K562 (cell line): ENCODE results near the gene OR2V1. TPM values are rescaled to one million over a fixed set of nuclear protein-coding genes. Genes with fewer than 3 reads are reported as not detected.
A peak's percentile ranks its signal among the peaks of the same experiment; 100 is the strongest.

ENCODE experiments used
- ATAC-seq: fragments of 200-7000 bp; cut with Tn5 transposase; 3 replicates; pipeline ENCODE4 v1.9.1; 2020; ENCODE audit warnings: moderate library complexity
- BruUV-seq: library from RNA; stranded (reverse); fragments of 400-500 nt; replicated peaks from 2 replicates; lab custom pipeline; 2021; lab: Mats Ljungman, UMichigan
- CTCF ChIA-PET: fragments of 300-600 bp; formaldehyde crosslinking; extraction: SDS; loops from one replicate; lab custom pipeline; 2021; ENCODE audit warnings: low intra/inter-chr PET ratio; lab: Yijun Ruan, JAX
- POLR2A ChIA-PET: fragments of 300-600, 350-650 bp; sonication (Branson Sonifier 250); formaldehyde crosslinking; extraction: SDS; loops from one replicate; lab custom pipeline; 2021; ENCODE audit warnings: antibody characterized with exemption, inconsistent platforms; lab: Yijun Ruan, JAX
- DNase-seq, 4 experiments: peaks; one replicate each; pipeline versions ENCODE4 v3.0.0 to v3.0.0-alpha.2; 2011 to 2018; ENCODE audit warnings: low spot score in 3 of 4, mixed read lengths in 3 of 4; ENCODE audit errors: extremely low read depth in 1 of 4
- FAIRE-seq: peaks from 2 replicates; lab custom pipeline; 2011; peaks lifted over from hg19 to GRCh38; lab: Jason Lieb, UNC
- H2AFZ ChIP-seq: 2 replicates; pipeline ENCODE4 v1.6.0; 2011; ENCODE audit warnings: low read depth, low read length, control low read depth, inconsistent platforms
- H3K27ac ChIP-seq: fragments of 200-600 bp; 3 replicates; pipeline ENCODE4 v1.8.0; 2011; ENCODE audit warnings: low read depth, mild to moderate bottlenecking, control low read depth, inconsistent platforms, low read length, moderate library complexity, mixed read lengths; ENCODE audit errors: extremely low read depth
- H3K27me3 ChIP-seq, 2 experiments: fragments of 300-600 bp in 1 of 2; 2 replicates in 1 of 2; 3 replicates in 1 of 2; pipeline versions ENCODE4 v1.6.0 to v1.8.0; 2011; ENCODE audit warnings: inconsistent platforms in 2 of 2, low read length in 2 of 2, mild to moderate bottlenecking in 1 of 2, mixed read lengths in 1 of 2, moderate library complexity in 1 of 2; ENCODE audit not compliant: control insufficient read depth in 2 of 2, insufficient read depth in 2 of 2
- H3K36me3 ChIP-seq: fragments of 300-600 bp; 3 replicates; pipeline ENCODE4 v1.8.0; 2011; ENCODE audit warnings: mild to moderate bottlenecking, low read length, inconsistent platforms; ENCODE audit not compliant: control insufficient read depth, insufficient read depth
- H3K4me1 ChIP-seq, 2 experiments: fragments of 200-600 bp in 1 of 2; replicated peaks in 1 of 2; 2 replicates in 1 of 2; 3 replicates in 1 of 2; pipeline versions ENCODE4 v1.5.1 to v1.8.0; 2011; ENCODE audit warnings: inconsistent platforms in 2 of 2, low read length in 2 of 2, mild to moderate bottlenecking in 1 of 2, mixed read lengths in 1 of 2, moderate library complexity in 1 of 2; ENCODE audit not compliant: control insufficient read depth in 2 of 2, insufficient read depth in 2 of 2
- H3K4me2 ChIP-seq: 2 replicates; pipeline ENCODE4 v1.6.1; 2011; ENCODE audit warnings: low read length, control low read depth, inconsistent platforms, mixed read lengths; ENCODE audit not compliant: insufficient read depth
- H3K4me3 ChIP-seq: fragments of 200-600 bp; sonication (generic), shearing (Covaris generic); 2 replicates; pipeline ENCODE4 v1.5.1; 2016; ENCODE audit warnings: control low read depth, inconsistent platforms
- H3K79me2 ChIP-seq: fragments of 200-600 bp; 3 replicates; pipeline ENCODE4 v1.8.0; 2011; ENCODE audit warnings: low read length, inconsistent platforms; ENCODE audit not compliant: control insufficient read depth, insufficient read depth
- H3K9ac ChIP-seq, 2 experiments: 2 replicates each; pipeline versions ENCODE4 v1.6.0 to v1.6.1; 2011; ENCODE audit warnings: low read depth in 2 of 2, low read length in 2 of 2, control low read depth in 1 of 2, inconsistent platforms in 1 of 2, mild to moderate bottlenecking in 1 of 2, mixed read lengths in 1 of 2; ENCODE audit not compliant: insufficient read depth in 1 of 2
- H3K9me1 ChIP-seq: one replicate; pipeline ENCODE4 v1.6.0; 2011; ENCODE audit warnings: inconsistent platforms, mild to moderate bottlenecking, low read length, moderate library complexity; ENCODE audit not compliant: control insufficient read depth, insufficient read depth
- H3K9me3 ChIP-seq: replicated peaks from 2 replicates; pipeline ENCODE4 v1.5.1; 2011; ENCODE audit warnings: low read depth, low read length, inconsistent platforms; ENCODE audit not compliant: control insufficient read depth, insufficient read depth
- H4K20me1 ChIP-seq: replicated peaks from 2 replicates; pipeline ENCODE4 v1.6.1; 2011; ENCODE audit warnings: low read length, inconsistent platforms, mixed read lengths; ENCODE audit not compliant: control insufficient read depth, insufficient read depth
- ARHGAP35 ChIP-seq: fragments of 450-650 bp; IDR thresholded peaks from 2 replicates; pipeline ENCODE4 v1.6.1; 2018; ENCODE audit not compliant: partially characterized antibody
- ATF2 ChIP-seq: sonication (generic); formaldehyde crosslinking; IDR thresholded peaks from 2 replicates; pipeline ENCODE4 v1.8.1; 2022; ENCODE audit warnings: missing genetic modification reagents
- GABPA ChIP-seq: fragments of 200-800 bp; sonication (Bioruptor generic); conservative IDR thresholded peaks from 2 replicates; pipeline ENCODE4 v1.6.1; 2016; ENCODE audit warnings: low read depth, missing genetic modification characterization, missing compliant biosample characterization
- HMG20A ChIP-seq: fragments of 450-650 bp; formaldehyde crosslinking; conservative IDR thresholded peaks from 2 replicates; pipeline ENCODE4 v1.4.0; 2020; ENCODE audit warnings: mild to moderate bottlenecking, mixed read lengths
- IRF1 ChIP-seq: sonication (generic); formaldehyde crosslinking; IDR thresholded peaks from 2 replicates; pipeline ENCODE4 v1.8.0; 2022; ENCODE audit warnings: missing genetic modification reagents, mild to moderate bottlenecking, borderline replicate concordance
- MCM5 ChIP-seq: fragments of 450-650 bp; IDR thresholded peaks from 2 replicates; pipeline ENCODE4 v1.6.1; 2016; ENCODE audit warnings: low read depth
- PHB2 ChIP-seq: fragments of 450-650 bp; IDR thresholded peaks from 2 replicates; pipeline ENCODE4 v1.6.1; 2017; ENCODE audit warnings: low read depth
- RREB1 ChIP-seq: fragments of 250-450 bp; sonication (Bioruptor Pico); IDR thresholded peaks from 2 replicates; pipeline ENCODE4 v1.4.0; 2020
- TGIF2 ChIP-seq: sonication (generic); formaldehyde crosslinking; IDR thresholded peaks from 2 replicates; pipeline ENCODE4 v1.8.1; 2022; ENCODE audit warnings: mild to moderate bottlenecking, missing genetic modification reagents, moderate library complexity
- ZNF282 ChIP-seq: sonication (generic); formaldehyde crosslinking; IDR thresholded peaks from 2 replicates; pipeline ENCODE4 v1.8.1; 2023; ENCODE audit warnings: missing genetic modification reagents
- ZNF592 ChIP-seq: fragments of 450-650 bp; IDR thresholded peaks from 2 replicates; pipeline ENCODE4 v1.6.1; 2017; ENCODE audit warnings: antibody characterized with exemption, mild to moderate bottlenecking
- WGBS: fragments of 100-300 bp; shearing (Covaris generic); methylation state at CpG from one replicate; pipeline ENCODE4 v1.1.6; 2016; ENCODE audit warnings: low coverage, mixed read lengths; ENCODE audit not compliant: insufficient coverage; ENCODE audit errors: missing lambda C conversion rate; 5-methylcytosine and 5-hydroxymethylcytosine counted together
- in situ Hi-C: fragments of 300-500 bp; cut with MboI; formaldehyde crosslinking; loops from 4 replicates; pipeline ENCODE4 v1.15.0; 2018; ENCODE audit warnings: inconsistent platforms, mixed read lengths
- intact Hi-C: fragments of 100-400 bp; cut with micrococcal nuclease; formaldehyde crosslinking; loops from 2 replicates; pipeline ENCODE4 v1.14.2; 2022
- polyA plus RNA-seq, 8 experiments: library from polyadenylated mRNA; depleted of rRNA in 4 of 8; stranded (reverse) in 5 of 8; unstranded in 3 of 8; fragments of >200 nt; fragmentation: Nextera tagmentation in 2 of 8; fragmentation: Illumina TruSeq in 1 of 8; extraction: Ambion mirVana in 2 of 8; extraction: Trizol in 1 of 8; gene quantifications; 2 replicates each; pipeline versions ENCODE4 v1.2.1 to v1.2.3, GENCODE V29; 2011 to 2014; ENCODE audit warnings: inconsistent platforms in 1 of 8, missing spikeins in 1 of 8
- total RNA-seq, 7 experiments: library from RNA; depleted of rRNA in 6 of 7; stranded (reverse); fragments of >200 nt in 6 of 7; fragmentation: Illumina TruSeq in 2 of 7; extraction: Trizol in 2 of 7; gene quantifications; 2 replicates each; pipeline versions ENCODE4 v1.2.1 to v1.2.3, GENCODE V29; 2011 to 2021; ENCODE audit warnings: low replicate concordance in 1 of 7

Gene OR2V1
- total and polyA plus RNA-seq, 9 of the 15 experiments (the other 6 are each of a cell fraction or from before 2014, with no cell fraction given), result 0.04 to 0.28 (median 0.15) TPM; not detected in 5

GRCh38 chr5:181129601-181130000 is 1.4 kb downstream of the OR2V1 start:
- in situ Hi-C loops, result no loop called here
- Histone ChIP-seq H3K36me3 (no peaks in the 10 kb centered on the region), H3K9me1 (no peaks in the 10 kb centered on the region), H3K27me3 (no peaks in the 10 kb centered on the region), H4K20me1 (no peaks in the 10 kb centered on the region), H3K79me2 (no peaks in the 10 kb centered on the region), H3K27ac (no peak overlapping the region), H3K4me2 (peak overlapping the region; percentile 50), H3K4me1 (peaks cover 21 to 35% of the 10 kb centered on the region in 2 experiments), H3K4me3 (no peak overlapping the region), H3K9me3 (no peaks in the 10 kb centered on the region), H3K9ac (peak overlapping the region; percentile 12 to 31; a peak in 1 of 4 replicates), H2AFZ (peak overlapping the region; percentile 79)
- 11% methylated on average over 7 of the region's 7 CpGs for WGBS
- no peak for ATAC-seq
- intact Hi-C loops, result no loop called here
- CTCF ChIA-PET, result no interaction called here
- no peak for DNase-seq
- POLR2A ChIA-PET, result interaction anchor here (1.3 kb wide), 1 partner anchor 13 kb away, joined by 3 read pairs; no protein-coding TSS in a partner anchor
- no TSS peak for BruUV-seq
- no peak for FAIRE-seq
- TF ChIP-seq ZNF592 (no peak), HMG20A (CRISPR knock-in tag) (no peak), ZNF282 (CRISPR knock-in tag) (no peak), MCM5 (no peak), ARHGAP35 (no peak), RREB1 (no peak), TGIF2 (CRISPR knock-in tag) (no peak), PHB2 (no peak), ATF2 (CRISPR knock-in tag) (no peak), IRF1 (CRISPR knock-in tag) (no peak), GABPA (tag) (no peak)
